ENCODE data around the gene ARMC2. TPM values are rescaled to one million over a fixed set of nuclear protein-coding genes. Genes with fewer than 3 reads are reported as not detected.

The ARMC2 gene
- total RNA-seq, 2 experiments from 2014 or later: 2.6 to 8.4 TPM

- intact Hi-C loops (cut with micrococcal nuclease; ENCODE audit: unreplicated experiment): loop anchor here (1.0 to 5.0 kb wide), 2 partner anchors 31 to 224 kb away; no protein-coding TSS in a partner anchor
- no peaks in the 10 kb centered on the region for H4K20me1 ChIP-seq (ENCODE audit: insufficient read depth, low read length)
- ChIA-PET POLR2A (interaction anchor here (0.5 to 0.7 kb wide), 2 partner anchors 22 to 320 kb away, joined by 3 to 5 read pairs; no protein-coding TSS in a partner anchor), CTCF (ENCODE audit: unreplicated experiment) (no interaction called here)
- BruUV-seq (replicated peaks): no TSS peak
- no peak for TF ChIP-seq EZH2phosphoT487 (IDR thresholded peaks at IDR 0.05; ENCODE audit: borderline replicate concordance, low read depth, low read length)
- no peak for TF ChIP-seq CTCF (conservative IDR thresholded peaks at IDR 0.05; ENCODE audit: low read length)
- no peaks in the 10 kb centered on the region for H3K36me3 ChIP-seq (ENCODE audit: insufficient read depth, low read length)
- H3K4me3 ChIP-seq (ENCODE audit: low read depth, low read length, poor library complexity, severe bottlenecking): no peak overlapping the region
- no peaks in the 10 kb centered on the region for H3K9me3 ChIP-seq (ENCODE audit: low read length)
- H3K4me1 ChIP-seq (ENCODE audit: insufficient read depth, low read length, poor library complexity, severe bottlenecking): peaks cover 16% of the 10 kb centered on the region
- no peaks in the 10 kb centered on the region for H3K79me2 ChIP-seq (ENCODE audit: insufficient read depth, low read depth, low read length)
- H2AFZ ChIP-seq (ENCODE audit: low read length): no peak overlapping the region
- H3K4me2 ChIP-seq (ENCODE audit: low read length): peak overlapping the region; percentile 16; the same call in 1 of the 2 replicates
- DNase-seq (ENCODE audit: low spot score): no peak
- H3K9me2 ChIP-seq (ENCODE audit: insufficient read depth, low read length): no peaks in the 10 kb centered on the region
- H3K27ac ChIP-seq (ENCODE audit: low read depth, low read length, poor library complexity, severe bottlenecking): no peak overlapping the region
Observed at GRCh38 chr6:108896111-108896661, 48.0 kb downstream of the ARMC2 start.

GRCh38 chr6:108897371-108897770, 49.1 kb downstream of the ARMC2 start:
- BruUV-seq (replicated peaks): no TSS peak
- ChIA-PET POLR2A (no interaction called here), CTCF (ENCODE audit: unreplicated experiment) (no interaction called here)
- H4K20me1 ChIP-seq (ENCODE audit: insufficient read depth, low read length): no peaks in the 10 kb centered on the region
- no peak overlapping the region for H3K4me2 ChIP-seq (ENCODE audit: low read length)
- TF ChIP-seq EZH2phosphoT487 (IDR thresholded peaks at IDR 0.05; ENCODE audit: borderline replicate concordance, low read depth, low read length) (no peak), CTCF (conservative IDR thresholded peaks at IDR 0.05; ENCODE audit: low read length) (no peak)
- no peak for DNase-seq (ENCODE audit: low spot score)
- H3K4me3 ChIP-seq (ENCODE audit: low read depth, low read length, poor library complexity, severe bottlenecking): no peak overlapping the region
- H3K79me2 ChIP-seq (ENCODE audit: insufficient read depth, low read depth, low read length): no peaks in the 10 kb centered on the region
- H3K4me1 ChIP-seq (ENCODE audit: insufficient read depth, low read length, poor library complexity, severe bottlenecking): peaks cover 24% of the 10 kb centered on the region
- no peaks in the 10 kb centered on the region for H3K36me3 ChIP-seq (ENCODE audit: insufficient read depth, low read length)
- no peaks in the 10 kb centered on the region for H3K9me3 ChIP-seq (ENCODE audit: low read length)
- H2AFZ ChIP-seq (ENCODE audit: low read length): no peak overlapping the region
- intact Hi-C loops (cut with micrococcal nuclease; ENCODE audit: unreplicated experiment): loop anchor here (5.0 kb wide), 1 partner anchor 225 kb away; no protein-coding TSS in a partner anchor
- H3K9me2 ChIP-seq (ENCODE audit: insufficient read depth, low read length): no peaks in the 10 kb centered on the region
- no peak overlapping the region for H3K27ac ChIP-seq (ENCODE audit: low read depth, low read length, poor library complexity, severe bottlenecking)

GRCh38 chr6:108902382-108902792, 54.2 kb downstream of the ARMC2 start:
- no peaks in the 10 kb centered on the region for H3K9me3 ChIP-seq (ENCODE audit: low read length)
- H3K4me2 ChIP-seq (ENCODE audit: low read length): peak overlapping the region; percentile 63
- no peaks in the 10 kb centered on the region for H3K79me2 ChIP-seq (ENCODE audit: insufficient read depth, low read depth, low read length)
- CTCF ChIA-PET (ENCODE audit: unreplicated experiment): interaction anchor here (1.3 kb wide), 1 partner anchor 54 kb away, joined by 3 read pairs; the partner anchor contains the start of gene ARMC2
- no peaks in the 10 kb centered on the region for H3K9me2 ChIP-seq (ENCODE audit: insufficient read depth, low read length)
- H3K4me3 ChIP-seq (ENCODE audit: low read depth, low read length, poor library complexity, severe bottlenecking): no peak overlapping the region
- intact Hi-C loops (cut with micrococcal nuclease; ENCODE audit: unreplicated experiment): loop anchor here (10.0 kb wide), 1 partner anchor 638 kb away; the partner anchor contains the start of gene SNX3
- H3K36me3 ChIP-seq (ENCODE audit: insufficient read depth, low read length): no peaks in the 10 kb centered on the region
- H4K20me1 ChIP-seq (ENCODE audit: insufficient read depth, low read length): no peaks in the 10 kb centered on the region
- no peak overlapping the region for H3K27ac ChIP-seq (ENCODE audit: low read depth, low read length, poor library complexity, severe bottlenecking)
- no peak overlapping the region for H2AFZ ChIP-seq (ENCODE audit: low read length)
- peaks cover 60% of the 10 kb centered on the region for H3K4me1 ChIP-seq (ENCODE audit: insufficient read depth, low read length, poor library complexity, severe bottlenecking)
- DNase-seq (ENCODE audit: low spot score): peak; percentile 54
- BruUV-seq (replicated peaks): no TSS peak
- TF ChIP-seq EZH2phosphoT487 (IDR thresholded peaks at IDR 0.05; ENCODE audit: borderline replicate concordance, low read depth, low read length) (no peak), CTCF (conservative IDR thresholded peaks at IDR 0.05; ENCODE audit: low read length) (no peak)
- POLR2A ChIA-PET: interaction anchor here (0.7 to 1.7 kb wide), 10 partner anchors 11 to 309 kb away, joined by 3 to 6 read pairs (median 4); partner anchors contain the start of gene ARMC2

All from OCI-LY7 (cell line).